CD4-positive, alpha-beta T cell treated with Interferon alpha-2 for 1 hour (primary cell): ENCODE data around the gene FXYD5.

Source experiments
- DNase-seq, 2 donors: peaks; one replicate each; pipeline ENCODE4 v3.0.0-alpha.2; 2020 to 2022

FXYD5 gene

GRCh38 chr19:35216833-35217648 is 62.5 kb downstream of the FXYD5 start:
- peak; percentile 54 to 71 for DNase-seq

GRCh38 chr19:35217649-35217990 is 63.1 kb downstream of the FXYD5 start:
- no peak for DNase-seq

- no peak for DNase-seq
These were observed 64.5 kb downstream of the FXYD5 start for GRCh38 chr19:35219008-35219407.
